ENCODE measurements around the gene GSTO2. TPM values are rescaled to one million over a fixed set of nuclear protein-coding genes. Genes with fewer than 3 reads are reported as not detected.

The GSTO2 gene
- total and polyA plus RNA-seq, 2 of the 4 experiments (the other 2 are of a cell fraction): 1.4 to 2.3 TPM

DNA sequence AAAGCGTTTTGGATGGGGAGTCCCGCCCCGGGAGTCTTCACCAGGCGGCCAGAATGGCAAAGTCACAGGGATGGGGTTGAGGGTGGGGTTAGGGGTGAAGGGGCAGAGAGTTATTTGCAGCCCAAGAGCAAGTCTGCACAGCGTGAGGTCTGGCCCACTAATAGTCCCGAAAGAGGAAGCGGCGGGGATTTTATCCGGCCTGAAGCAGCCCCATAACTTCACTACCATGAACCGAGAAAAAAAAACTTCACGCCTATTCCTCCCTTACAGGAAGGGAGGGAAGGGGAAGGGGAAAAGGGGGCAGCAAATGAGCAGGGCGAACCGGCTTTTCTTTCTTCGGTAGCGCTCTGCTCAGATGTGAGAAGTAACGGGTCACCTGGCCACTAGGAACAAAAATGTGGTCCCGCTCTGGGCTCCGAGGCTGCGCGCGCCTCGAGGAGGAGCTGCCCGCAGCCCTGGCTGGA lies 68.6 kb downstream of the GSTO2 start:
- peaks cover 37% of the 10 kb centered on the region for H3K4me1 ChIP-seq (ENCODE audit: control insufficient read depth, insufficient read depth, low read length)
- peak overlapping the region; percentile 88 for H2AFZ ChIP-seq (replicated peaks; ENCODE audit: low read length, poor library complexity)
- ChIA-PET CTCF (interaction anchor here (0.5 to 1.8 kb wide), 3 partner anchors 32 to 47 kb away, joined by 3 to 7 read pairs (median 4); no protein-coding TSS in a partner anchor), POLR2A (ENCODE audit: unreplicated experiment) (no interaction called here)
- peak overlapping the region; percentile 77 for H2BK120ac ChIP-seq (ENCODE audit: low read depth, low read length)
- H3K4me2 ChIP-seq (ENCODE audit: low read depth, low read length): peak overlapping the region; percentile 76
- peaks cover 43% of the 10 kb centered on the region for H4K20me1 ChIP-seq (ENCODE audit: insufficient read depth, low read length)
- H3K9me3 ChIP-seq (ENCODE audit: control insufficient read depth, insufficient read depth, low read length): no peaks in the 10 kb centered on the region
- DNase-seq (peak; percentile 37), ATAC-seq (ENCODE audit: low read depth) (peak; percentile 57)
- H3K4ac ChIP-seq (ENCODE audit: low read depth, low read length): peak overlapping the region; percentile 26
- H3K18ac ChIP-seq (ENCODE audit: low read depth, low read length): peak overlapping the region; percentile 44; the same call in 1 of the 2 replicates
- peak overlapping the region; percentile 84 for H3K14ac ChIP-seq (replicated peaks; ENCODE audit: low read depth, low read length)
- H4K8ac ChIP-seq (ENCODE audit: low read depth in 2 of 2, low read length in 2 of 2): peak overlapping the region; percentile 57 to 67; a peak in 2 of 4 replicates
- H4K91ac ChIP-seq (ENCODE audit: insufficient read depth, low read depth, low read length): peak overlapping the region; percentile 44
- peak overlapping the region; percentile 95 for H3K9ac ChIP-seq (ENCODE audit: low read depth, low read length)
- H2BK20ac ChIP-seq (ENCODE audit: low read depth, low read length): no peak overlapping the region
- H3K9me1 ChIP-seq (ENCODE audit: insufficient read depth, low read length): peaks cover 37% of the 10 kb centered on the region
- no peaks in the 10 kb centered on the region for H3K27me3 ChIP-seq (ENCODE audit: control insufficient read depth, insufficient read depth, low read length)
- peak overlapping the region; percentile 98 for H3K27ac ChIP-seq (ENCODE audit: insufficient read depth, low read length)
- peak overlapping the region; percentile 83 for H3K4me3 ChIP-seq (ENCODE audit: insufficient read depth, low read depth, low read length)
- H3K56ac ChIP-seq (ENCODE audit: extremely low read depth, insufficient read depth, low read length): peak overlapping the region; percentile 75
- peak overlapping the region; percentile 30; the same call in 1 of the 3 replicates for H2BK15ac ChIP-seq (ENCODE audit: low read depth, low read length)
- dilution Hi-C loops (cut with HindIII; ENCODE audit: low sequenced_read_pairs, unreplicated experiment): no loop called here
- intact Hi-C loops (cut with micrococcal nuclease): loop anchor here (5.0 kb wide), 1 partner anchor 450 kb away; no protein-coding TSS in a partner anchor
- in situ Hi-C loops (cut with MboI; ENCODE audit: low sequenced_read_pairs): no loop called here
- H2BK5ac ChIP-seq (ENCODE audit: low read depth, low read length, poor library complexity, severe bottlenecking): peak overlapping the region; percentile 90
- no peak for TF ChIP-seq MAFK (IDR thresholded peaks at IDR 0.05; ENCODE audit: low read depth, low read length)
- no peak for TF ChIP-seq RCOR1 (IDR thresholded peaks at IDR 0.05; ENCODE audit: insufficient replicate concordance, low read length)
- TF ChIP-seq POLR2A (IDR thresholded peaks at IDR 0.05; ENCODE audit: low read depth, low read length): 0 out of 2 replicates have a peak, but pooled peaks have one; percentile 2
- H3K79me1 ChIP-seq (ENCODE audit: low read depth in 1 of 2, low read length in 2 of 2): peaks cover 6 to 51% of the 10 kb centered on the region in 2 experiments; a peak in 3 of 4 replicates
- no CpG with 5 or more reads among the region's 23 CpGs for WGBS, 2 experiments (ENCODE audit: extremely low coverage in 2 of 2, insufficient read length in 1 of 2)
- H2AK5ac ChIP-seq (ENCODE audit: low read depth, low read length): peak overlapping the region; percentile 46
- BruUV-seq (replicated peaks): no TSS peak
- no peak overlapping the region for H4K5ac ChIP-seq (ENCODE audit: low read depth, low read length)
- H3K23ac ChIP-seq (ENCODE audit: low read depth, low read length): peak overlapping the region; percentile 70
- H2AK9ac ChIP-seq (replicated peaks; ENCODE audit: low read depth, low read length, poor library complexity): peak overlapping the region; percentile 86
- peaks cover 3% of the 10 kb centered on the region; the same call in 1 of the 2 replicates for H3K36me3 ChIP-seq (ENCODE audit: control insufficient read depth, insufficient read depth, low read length)

Measured in IMR-90 (cell line).